RPMI7951 (cell line): ENCODE results near the gene TEDC1. TPM values are rescaled to one million over a fixed set of nuclear protein-coding genes. Genes with fewer than 3 reads are reported as not detected.

Experiments
- DNase-seq: peaks from one replicate; pipeline ENCODE4 v3.0.0-alpha.2; 2012; ENCODE audit warnings: low read depth
- total RNA-seq: library from RNA; depleted of rRNA; stranded (reverse); fragments of >200 nt; shearing (Covaris generic); gene quantifications from 2 replicates; pipeline ENCODE4 v1.2.3, GENCODE V29; 2014

Gene TEDC1
- total RNA-seq, 1 experiment from 2014 or later, result 13.7 TPM

DNA sequence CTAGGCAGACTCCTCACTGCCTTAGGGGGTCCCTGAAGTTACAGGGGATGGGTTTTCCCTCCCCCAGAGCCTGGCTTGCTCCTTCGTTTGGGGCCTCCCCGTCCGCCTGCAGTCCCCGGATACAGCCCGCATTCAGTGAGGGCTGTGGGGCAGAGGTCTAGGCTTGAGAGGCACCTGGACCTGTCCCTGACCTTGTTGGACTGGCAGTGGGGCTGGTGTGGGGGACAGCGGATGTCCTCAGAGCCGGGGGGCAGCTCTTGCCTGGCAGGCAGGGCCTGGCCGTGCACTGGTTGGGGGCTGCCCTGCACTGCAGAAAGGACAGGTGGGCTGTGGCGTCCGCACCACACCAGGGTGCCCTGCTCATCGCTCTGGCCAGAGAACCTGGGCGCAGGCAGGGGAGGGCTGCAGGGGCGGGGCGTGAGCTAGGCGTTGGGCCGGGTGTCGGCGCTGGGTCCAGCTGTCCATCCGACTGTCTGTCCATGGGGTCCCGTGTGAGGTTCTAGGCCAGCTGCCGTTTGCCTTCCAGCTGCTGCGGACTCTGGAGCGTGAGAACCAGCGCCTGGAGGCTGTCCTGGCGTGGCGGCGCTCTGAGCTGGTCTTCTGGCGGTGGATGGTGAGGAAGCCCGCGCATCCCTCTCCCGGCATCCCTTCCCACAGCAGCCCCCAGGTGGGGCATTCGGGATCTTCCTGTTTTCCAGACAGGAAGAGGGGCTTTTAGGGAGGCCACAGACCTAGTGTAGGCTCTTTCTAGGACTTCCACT is 6.0 kb downstream of the TEDC1 start:
- no peak for DNase-seq

- no peak for DNase-seq
Observed at GRCh38 chr14:105497671-105498429, 6.8 kb downstream of the TEDC1 start.

- DNase-seq, result no peak
Observed at GRCh38 chr14:105498430-105499255, 7.6 kb downstream of the TEDC1 start.

DNA sequence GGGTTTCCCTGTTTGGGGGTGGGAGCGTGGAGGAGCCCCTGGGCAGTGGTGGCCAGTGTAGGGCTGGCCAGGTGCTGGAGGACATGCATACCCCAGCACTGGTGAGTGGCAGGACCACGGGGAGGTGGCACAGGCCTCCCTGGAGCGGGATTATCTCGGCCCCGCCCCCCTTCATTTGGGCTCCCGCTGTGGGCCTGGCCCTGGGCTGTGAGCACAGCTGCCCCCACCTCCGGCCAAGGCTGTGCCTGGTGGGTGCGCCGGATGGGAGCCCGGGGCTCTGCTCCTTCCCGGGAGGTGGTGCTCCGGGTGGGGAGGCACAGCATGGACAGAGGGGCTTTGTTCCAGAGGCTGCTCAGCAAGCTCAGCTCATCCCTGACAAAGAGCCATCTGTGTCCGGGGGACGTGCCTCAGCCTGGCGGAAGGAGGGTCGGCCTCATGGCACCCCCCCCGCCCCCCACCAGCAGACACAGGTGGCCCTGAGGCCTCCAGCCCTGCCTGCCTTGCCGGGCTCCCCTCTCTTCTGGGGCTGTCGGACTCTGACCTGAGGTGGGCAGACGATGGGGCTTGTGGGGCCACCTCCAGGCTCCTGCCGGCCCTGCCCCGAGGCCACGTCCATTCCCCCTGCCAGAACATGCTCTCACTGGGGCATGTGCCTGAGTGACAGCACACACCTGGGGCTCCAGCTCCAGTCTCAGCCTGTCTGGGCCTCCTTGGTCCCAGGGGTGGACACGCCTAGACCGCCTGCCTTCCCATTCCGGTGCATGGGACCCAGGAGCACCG is 8.4 kb downstream of the TEDC1 start:
- peak; percentile 35 for DNase-seq

DNA sequence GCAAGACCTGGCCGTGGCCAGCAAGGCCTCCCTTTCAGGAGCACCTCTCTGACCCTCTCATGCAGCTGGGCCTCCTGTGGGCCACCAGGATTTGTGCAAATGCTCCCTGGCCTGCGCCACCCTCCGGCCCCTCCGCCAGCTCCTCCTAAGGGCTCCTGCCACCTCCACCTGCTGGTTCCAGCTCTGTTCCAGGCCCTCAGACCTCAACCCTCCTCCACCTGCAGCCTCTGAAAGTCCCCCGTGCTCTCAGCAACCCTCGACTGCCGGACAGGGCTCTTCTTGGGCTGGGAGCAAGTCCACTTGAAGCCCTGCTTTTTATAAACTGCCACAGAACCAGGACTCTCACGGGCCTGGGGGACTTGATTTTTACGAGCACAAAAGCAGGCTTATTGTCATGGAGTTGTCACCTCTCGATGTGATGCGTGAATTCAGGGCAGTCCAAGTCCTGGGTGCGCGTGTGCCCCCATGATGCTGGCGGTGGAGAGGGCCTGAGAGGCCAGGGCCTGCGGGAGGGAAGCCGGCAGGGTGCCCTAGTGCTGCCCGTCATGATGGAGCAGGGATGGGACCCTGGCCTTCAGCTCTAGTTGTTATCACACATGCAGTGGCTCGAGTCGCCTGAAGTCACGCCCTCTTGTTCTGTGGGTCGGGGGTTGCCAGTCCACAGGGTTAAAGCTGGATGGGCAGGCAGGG is 9.1 kb downstream of the TEDC1 start:
- no peak for DNase-seq

DNA sequence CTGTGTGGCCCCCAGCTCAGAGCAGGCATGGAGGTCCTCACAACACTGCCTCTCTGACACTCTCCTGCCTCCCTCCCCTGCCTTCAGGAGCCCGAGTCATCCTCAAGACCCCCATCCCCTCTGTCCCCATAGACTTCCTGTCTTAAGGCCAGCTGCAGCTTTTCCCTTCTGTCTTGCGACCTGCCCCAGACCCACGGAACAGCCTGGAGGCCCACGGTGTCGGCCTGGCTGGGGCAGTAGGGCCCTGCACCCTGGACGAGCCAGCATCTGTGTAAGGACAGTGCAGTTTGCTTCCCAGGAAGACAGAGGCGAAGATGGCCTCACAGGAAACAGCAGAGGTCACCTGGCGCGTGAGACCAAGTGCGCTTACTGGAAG is 9.7 kb downstream of the TEDC1 start:
- DNase-seq, result no peak

GRCh38 chr14:105501504-105502291 is 10.7 kb downstream of the TEDC1 start:
- no peak for DNase-seq

DNA sequence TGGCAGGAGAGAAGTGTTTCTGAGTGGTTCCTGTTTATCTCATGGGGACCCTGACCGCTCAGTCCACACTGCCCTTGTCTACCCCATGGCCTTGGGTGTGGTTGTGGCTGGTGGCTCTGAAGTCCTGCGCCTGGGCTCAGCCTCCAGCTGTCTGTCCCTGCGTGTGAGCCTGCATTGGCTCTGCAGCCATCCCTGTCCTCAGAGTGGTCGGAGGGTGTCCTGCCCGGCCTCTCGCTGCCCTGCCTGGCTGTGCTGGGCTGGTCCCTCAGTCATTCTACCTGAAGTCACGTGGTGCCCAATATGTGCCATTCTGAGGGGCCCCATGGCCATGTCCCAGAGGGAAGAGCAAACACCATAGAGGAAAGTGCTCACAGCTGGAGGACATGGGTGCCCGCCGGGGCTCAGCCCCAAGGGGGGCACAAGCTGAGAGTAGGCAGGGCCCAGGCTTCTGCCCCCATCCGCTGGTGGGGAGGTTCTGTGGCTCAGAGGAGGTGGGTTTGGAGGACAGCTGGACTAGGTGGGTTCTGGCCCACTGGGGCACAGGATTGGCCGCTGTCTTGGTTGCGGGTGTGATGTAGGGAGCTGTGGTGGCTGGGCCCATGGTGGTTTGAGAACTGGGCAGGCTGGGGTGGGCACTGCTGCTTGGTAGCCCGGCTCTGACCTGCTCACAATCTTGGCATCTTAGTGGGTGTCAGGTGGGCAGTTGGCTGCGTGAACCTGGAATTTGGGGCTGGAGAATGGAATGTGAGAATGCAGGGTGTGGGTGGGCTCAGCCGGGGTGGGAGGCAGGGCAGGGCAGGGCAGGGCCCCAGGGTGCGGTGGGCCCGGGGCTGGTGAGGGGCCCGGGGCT is 11.6 kb downstream of the TEDC1 start:
- DNase-seq, result no peak

DNA sequence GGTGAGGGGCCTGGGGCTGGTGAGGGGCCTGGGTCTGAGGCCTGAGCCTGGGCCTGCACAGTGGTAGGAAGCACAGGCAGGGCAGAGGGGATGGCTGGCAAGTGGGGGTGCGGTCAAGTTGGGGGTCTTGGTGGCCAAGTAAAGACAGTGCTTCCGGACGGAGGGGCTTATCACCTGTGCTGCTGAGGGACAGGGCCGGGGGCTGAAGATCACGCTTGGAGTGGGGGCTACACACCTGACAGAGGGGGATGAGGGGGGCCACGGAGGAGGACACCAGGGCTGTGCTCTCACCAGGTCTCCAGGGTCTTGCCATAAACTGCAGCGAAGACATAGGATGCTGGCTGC is 12.2 kb downstream of the TEDC1 start:
- no peak for DNase-seq

GRCh38 chr14:105503935-105504692 is 13.1 kb downstream of the TEDC1 start:
- no peak for DNase-seq

- DNase-seq, result no peak
Observed at GRCh38 chr14:105505101-105505500, 14.1 kb downstream of the TEDC1 start.

DNA sequence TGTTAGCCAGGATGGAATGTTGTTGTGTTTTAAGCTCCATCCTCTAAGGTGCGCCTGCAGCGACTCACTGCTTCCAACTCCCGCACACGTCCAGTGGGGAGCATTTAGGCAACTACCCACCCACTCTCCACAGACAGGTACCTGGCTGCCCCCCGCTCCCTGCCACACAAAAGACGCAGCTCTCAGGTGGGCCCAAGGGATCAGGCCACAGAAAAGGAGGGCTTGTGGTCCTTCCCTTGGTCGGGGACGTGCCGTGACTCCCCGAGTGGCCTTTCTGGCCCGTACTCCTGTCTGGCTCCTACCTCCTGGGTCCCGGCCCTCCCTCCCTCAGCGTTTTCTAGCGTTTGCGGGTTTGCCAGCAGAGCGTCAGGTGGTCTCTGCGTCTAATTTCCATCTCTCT is 16.2 kb downstream of the TEDC1 start:
- no peak for DNase-seq

GRCh38 chr14:105508069-105508468 is 17.0 kb downstream of the TEDC1 start:
- no peak for DNase-seq

GRCh38 chr14:105508601-105509000 is 17.6 kb downstream of the TEDC1 start:
- DNase-seq, result no peak

- peak; percentile 68 for DNase-seq
Observed at GRCh38 chr14:105517096-105517495, 26.1 kb downstream of the TEDC1 start.

DNA sequence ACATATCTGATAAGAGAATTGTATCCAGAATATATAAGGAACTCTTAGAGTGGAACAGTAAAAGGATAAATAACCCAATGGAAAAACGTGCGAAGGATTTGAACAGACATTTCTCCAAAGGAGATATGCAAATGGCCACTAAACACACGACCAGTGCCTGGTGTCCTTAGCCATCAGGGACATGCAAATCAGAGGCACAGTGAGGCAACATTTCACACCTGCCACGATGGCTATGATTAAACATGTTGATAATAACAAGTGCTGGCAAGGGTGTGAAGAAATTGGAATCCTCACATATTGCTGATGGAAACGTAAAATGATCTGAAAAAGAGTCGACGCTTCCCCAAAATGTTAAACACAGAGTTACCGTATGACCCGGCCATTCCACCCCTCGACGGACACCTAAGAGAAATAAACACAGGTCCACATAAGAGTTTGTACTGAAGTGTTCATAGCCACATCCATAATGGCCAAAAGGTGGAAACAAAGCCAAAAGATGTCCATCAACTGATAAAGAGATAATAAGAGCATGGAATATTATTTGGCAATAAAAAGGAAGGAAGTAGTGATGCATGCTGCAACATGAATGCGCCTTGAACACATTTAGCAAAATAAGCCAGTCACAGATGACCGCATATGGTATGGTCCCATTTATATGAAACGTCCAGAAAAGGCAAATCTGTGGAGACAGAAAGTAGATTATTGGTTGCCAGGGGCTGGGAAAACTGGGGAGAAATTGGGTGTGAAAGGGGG is 29.1 kb downstream of the TEDC1 start:
- DNase-seq, result no peak

- DNase-seq, result no peak
Observed at GRCh38 chr14:105525326-105525725, 34.3 kb downstream of the TEDC1 start.
